ENCODE data around the gene SRCAP.

DNA sequence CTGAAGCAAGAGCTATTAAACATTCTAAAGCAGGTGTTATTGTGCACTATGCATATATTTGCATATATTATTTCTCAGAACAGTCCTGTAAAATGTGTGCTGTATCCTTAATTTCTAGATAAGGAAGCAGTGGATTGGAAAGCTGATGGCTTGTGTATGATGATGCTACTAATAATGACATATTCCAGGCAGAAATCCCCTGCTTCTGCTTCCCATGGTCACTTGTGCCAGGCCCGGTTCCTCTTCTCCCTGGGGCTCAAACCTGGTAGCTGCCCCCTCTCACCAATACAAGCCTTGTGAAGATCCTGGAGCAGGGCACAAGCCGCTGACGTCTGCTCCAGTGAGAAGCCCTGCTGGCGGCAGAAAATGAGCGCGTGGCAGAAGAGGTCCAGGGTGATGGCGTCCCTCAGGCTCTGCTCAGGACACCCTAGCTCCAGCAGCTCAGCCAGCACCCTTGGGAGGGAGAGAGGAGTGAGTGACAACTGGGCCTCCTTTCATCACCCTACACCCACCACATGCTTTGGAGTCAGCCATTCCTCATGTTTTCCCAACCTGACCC lies 61.1 kb downstream of the SRCAP start:
- TF ChIP-seq EP300 (IDR thresholded peaks at IDR 0.05) (no peak), POLR2A (IDR thresholded peaks at IDR 0.05; ENCODE audit: low read depth) (no peak)
- TF ChIP-seq, protein P1, sequence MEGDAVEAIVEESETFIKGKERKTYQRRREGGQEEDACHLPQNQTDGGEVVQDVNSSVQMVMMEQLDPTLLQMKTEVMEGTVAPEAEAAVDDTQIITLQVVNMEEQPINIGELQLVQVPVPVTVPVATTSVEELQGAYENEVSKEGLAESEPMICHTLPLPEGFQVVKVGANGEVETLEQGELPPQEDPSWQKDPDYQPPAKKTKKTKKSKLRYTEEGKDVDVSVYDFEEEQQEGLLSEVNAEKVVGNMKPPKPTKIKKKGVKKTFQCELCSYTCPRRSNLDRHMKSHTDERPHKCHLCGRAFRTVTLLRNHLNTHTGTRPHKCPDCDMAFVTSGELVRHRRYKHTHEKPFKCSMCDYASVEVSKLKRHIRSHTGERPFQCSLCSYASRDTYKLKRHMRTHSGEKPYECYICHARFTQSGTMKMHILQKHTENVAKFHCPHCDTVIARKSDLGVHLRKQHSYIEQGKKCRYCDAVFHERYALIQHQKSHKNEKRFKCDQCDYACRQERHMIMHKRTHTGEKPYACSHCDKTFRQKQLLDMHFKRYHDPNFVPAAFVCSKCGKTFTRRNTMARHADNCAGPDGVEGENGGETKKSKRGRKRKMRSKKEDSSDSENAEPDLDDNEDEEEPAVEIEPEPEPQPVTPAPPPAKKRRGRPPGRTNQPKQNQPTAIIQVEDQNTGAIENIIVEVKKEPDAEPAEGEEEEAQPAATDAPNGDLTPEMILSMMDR (IDR thresholded peaks at IDR 0.05), result no peak

All from esophagus muscularis mucosa (tissue), 4 donors.